ENCODE measurements around the gene LRRC71. TPM values are rescaled to one million over a fixed set of nuclear protein-coding genes. Genes with fewer than 3 reads are reported as not detected.

Gene LRRC71
- total and polyA plus RNA-seq, 2 experiments from 2014 or later, result 0.24 TPM; not detected in 1

- H3K36me3 Mint-ChIP-seq (ENCODE audit: low read depth), result peaks cover 66% of the 10 kb centered on the region
- no peak overlapping the region for H3K27ac Mint-ChIP-seq
- H3K27me3 ChIP-seq (ENCODE audit: insufficient read depth), result no peaks in the 10 kb centered on the region
- peaks cover 18% of the 10 kb centered on the region for H3K27me3 Mint-ChIP-seq (ENCODE audit: insufficient read depth, low read depth, poor library complexity)
- no peak for TF ChIP-seq ETS1 (IDR thresholded peaks at IDR 0.05)
- no peak for TF ChIP-seq CREB1 (CRISPR knock-in tag; IDR thresholded peaks at IDR 0.05; ENCODE audit: low read depth)
- TF ChIP-seq ZNF462 (CRISPR knock-in tag; IDR thresholded peaks at IDR 0.05), result no peak
- no peak for TF ChIP-seq REST (IDR thresholded peaks at IDR 0.05; ENCODE audit: unreplicated experiment)
- TF ChIP-seq ZNF114 (CRISPR knock-in tag; IDR thresholded peaks at IDR 0.05), result no peak
- TF ChIP-seq POLR2AphosphoS5 (IDR thresholded peaks at IDR 0.05; ENCODE audit: low read depth), result no peak
- TF ChIP-seq EZH2phosphoT487 (IDR thresholded peaks at IDR 0.05; ENCODE audit: unreplicated experiment), result no peak
- TF ChIP-seq NANOG (IDR thresholded peaks at IDR 0.05; ENCODE audit: borderline replicate concordance), result no peak
- TF ChIP-seq JUNB (IDR thresholded peaks at IDR 0.05; ENCODE audit: unreplicated experiment), result no peak
- TF ChIP-seq EZH2 (IDR thresholded peaks at IDR 0.05; ENCODE audit: low read depth, unreplicated experiment), result no peak
- no peak for TF ChIP-seq ZNF331 (CRISPR knock-in tag; IDR thresholded peaks at IDR 0.05; ENCODE audit: low read depth)
- TF ChIP-seq STAT1 (IDR thresholded peaks at IDR 0.05; ENCODE audit: unreplicated experiment), result no peak
- TF ChIP-seq, protein P1, sequence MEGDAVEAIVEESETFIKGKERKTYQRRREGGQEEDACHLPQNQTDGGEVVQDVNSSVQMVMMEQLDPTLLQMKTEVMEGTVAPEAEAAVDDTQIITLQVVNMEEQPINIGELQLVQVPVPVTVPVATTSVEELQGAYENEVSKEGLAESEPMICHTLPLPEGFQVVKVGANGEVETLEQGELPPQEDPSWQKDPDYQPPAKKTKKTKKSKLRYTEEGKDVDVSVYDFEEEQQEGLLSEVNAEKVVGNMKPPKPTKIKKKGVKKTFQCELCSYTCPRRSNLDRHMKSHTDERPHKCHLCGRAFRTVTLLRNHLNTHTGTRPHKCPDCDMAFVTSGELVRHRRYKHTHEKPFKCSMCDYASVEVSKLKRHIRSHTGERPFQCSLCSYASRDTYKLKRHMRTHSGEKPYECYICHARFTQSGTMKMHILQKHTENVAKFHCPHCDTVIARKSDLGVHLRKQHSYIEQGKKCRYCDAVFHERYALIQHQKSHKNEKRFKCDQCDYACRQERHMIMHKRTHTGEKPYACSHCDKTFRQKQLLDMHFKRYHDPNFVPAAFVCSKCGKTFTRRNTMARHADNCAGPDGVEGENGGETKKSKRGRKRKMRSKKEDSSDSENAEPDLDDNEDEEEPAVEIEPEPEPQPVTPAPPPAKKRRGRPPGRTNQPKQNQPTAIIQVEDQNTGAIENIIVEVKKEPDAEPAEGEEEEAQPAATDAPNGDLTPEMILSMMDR (conservative IDR thresholded peaks at IDR 0.05; ENCODE audit: low read depth in 2 of 2), result no peak
- peaks cover 6% of the 10 kb centered on the region for H3K36me3 ChIP-seq (ENCODE audit: insufficient read depth)
- H3K4me3 ChIP-seq, result no peak overlapping the region
- H3K4me2 ChIP-seq, result no peak overlapping the region
- peaks cover 3% of the 10 kb centered on the region; the same call in 1 of the 3 replicates for H3K4me1 Mint-ChIP-seq
- H2AFZ ChIP-seq, result no peak overlapping the region
- no peak overlapping the region for H3K4me3 Mint-ChIP-seq
- no peaks in the 10 kb centered on the region for H3K9me3 Mint-ChIP-seq
- no peaks in the 10 kb centered on the region for H3K4me1 ChIP-seq (ENCODE audit: insufficient read depth)
- no peaks in the 10 kb centered on the region for H3K9me2 ChIP-seq (ENCODE audit: insufficient read depth)
- no peaks in the 10 kb centered on the region for H3F3A ChIP-seq (replicated peaks; ENCODE audit: low read depth)
- H3K27ac ChIP-seq (ENCODE audit: low read depth), result no peak overlapping the region
- ATAC-seq, result no peak
- no peaks in the 10 kb centered on the region; the same call in 1 of the 2 replicates for H4K20me1 ChIP-seq (replicated peaks; ENCODE audit: insufficient read depth)
- no peaks in the 10 kb centered on the region for H3K79me2 ChIP-seq (replicated peaks; ENCODE audit: insufficient read depth)
- no peak for DNase-seq (ENCODE audit: low spot score)
Measured at GRCh38 chr1:156942176-156942575, 21.7 kb downstream of the LRRC71 start.

All from GM23338 (cell line).